Measurements from ENCODE around the gene AGPAT4. TPM values are rescaled to one million over a fixed set of nuclear protein-coding genes. Genes with fewer than 3 reads are reported as not detected.

AGPAT4 gene
- total and polyA plus RNA-seq, 2 donors (not counting 3 experiments of a cell fraction or from before 2014, with no cell fraction given) = 10.2 to 15.2 TPM

GRCh38 chr6:161153725-161154124 lies 120.1 kb downstream of the AGPAT4 start:
- CTCF ChIA-PET = interaction anchor here (0.7 to 7.8 kb wide), 3 partner anchors 13 to 218 kb away, joined by 3 to 142 read pairs (median 4); partner anchors contain the start of gene AGPAT4

More at GRCh38 chr6:161153725-161154124, 120.1 kb downstream of the AGPAT4 start:
- POLR2A ChIA-PET = no interaction called here
- no peaks in the 10 kb centered on the region for H3K9me3 ChIP-seq (replicated peaks; ENCODE audit: control insufficient read depth, insufficient read depth, low read length)
- H3K9ac ChIP-seq (replicated peaks; ENCODE audit: extremely low read depth, insufficient read depth, low read length) = no peak overlapping the region
- peaks cover 0 to 2% of the 10 kb centered on the region in 2 experiments for H3K36me3 ChIP-seq (ENCODE audit: control insufficient read depth in 2 of 2, extremely low read depth in 1 of 2, insufficient read depth in 2 of 2, low read length in 2 of 2)
- H4K20me1 ChIP-seq (replicated peaks; ENCODE audit: control insufficient read depth, extremely low read depth, insufficient read depth, low read length) = no peaks in the 10 kb centered on the region
- no TSS peak for BruUV-seq (replicated peaks)
- H3K4me3 ChIP-seq (replicated peaks in 1 of 3; ENCODE audit: insufficient read depth in 1 of 3, low read depth in 1 of 3, low read length in 3 of 3) = no peak overlapping the region
- H3K27ac ChIP-seq (ENCODE audit: insufficient read depth, low read depth, low read length) = no peak overlapping the region
- H3K79me2 ChIP-seq (ENCODE audit: control insufficient read depth, insufficient read depth, low read length) = no peaks in the 10 kb centered on the region
- no peaks in the 10 kb centered on the region for H3K9me1 ChIP-seq (replicated peaks; ENCODE audit: control insufficient read depth, extremely low read depth, insufficient read depth, low read length)
- intact Hi-C loops (cut with micrococcal nuclease) (loop anchor here (1.0 kb wide), 1 partner anchor 218 kb away; no protein-coding TSS in a partner anchor), dilution Hi-C loops (cut with MboI; ENCODE audit: extremely low pct_ligation_motif_present, low sequenced_read_pairs) (no loop called here)
- no peak for FAIRE-seq
- TF ChIP-seq EZH2 (IDR thresholded peaks at IDR 0.05; ENCODE audit: borderline replicate concordance, low read depth, low read length, severe bottlenecking) = no peak
- no peak for TF ChIP-seq JUN (IDR thresholded peaks at IDR 0.05; ENCODE audit: borderline replicate concordance, insufficient read depth, insufficient read length, low read depth)
- TF ChIP-seq POLR2A (IDR thresholded peaks at IDR 0.05; ENCODE audit: low read depth, low read length) = no peak
- TF ChIP-seq CTCF (IDR thresholded peaks at IDR 0.05; ENCODE audit: extremely low read depth in 1 of 2, insufficient read depth in 1 of 2, low read depth in 1 of 2, low read length in 2 of 2) = no peak
- TF ChIP-seq MAX (IDR thresholded peaks at IDR 0.05; ENCODE audit: insufficient read depth, insufficient read length) = no peak
- no peak overlapping the region for H3K4me2 ChIP-seq (ENCODE audit: insufficient read depth, low read length)
- no peak overlapping the region for H2AFZ ChIP-seq (ENCODE audit: low read depth, low read length)
- no peaks in the 10 kb centered on the region for H3K27me3 ChIP-seq (ENCODE audit: control insufficient read depth in 2 of 2, insufficient read depth in 2 of 2, low read length in 2 of 2)
- H3K4me1 ChIP-seq (ENCODE audit: control insufficient read depth, extremely low read depth, insufficient read depth, low read length) = no peaks in the 10 kb centered on the region
- DNase-seq (ENCODE audit: low read depth, low spot score) = no peak
